Astrocyte of the spinal cord (primary cell): Measurements from ENCODE around the gene PRRC1.
A peak's percentile ranks its signal among the peaks of the same experiment; 100 is the strongest.
"Not testable (repeated sequence)": the region's sequence is repeated elsewhere in the genome, so short reads cannot be mapped to it uniquely, and the experiment has no call there.

Experiments used
- DNase-seq: peaks from one replicate; pipeline ENCODE4 v3.0.0; 2011; ENCODE audit warnings: low read depth, low spot score
- H3K4me3 ChIP-seq: 2 replicates; pipeline ENCODE4 v1.5.1; 2011; ENCODE audit warnings: low read depth, mild to moderate bottlenecking, low read length, moderate library complexity
- CTCF ChIP-seq: IDR thresholded peaks from 2 replicates; pipeline ENCODE4 v1.5.1; 2012; ENCODE audit warnings: low read depth, mild to moderate bottlenecking, low read length, inconsistent platforms
- in situ Hi-C: cut with HindIII; loops from 2 replicates; pipeline ENCODE4 v1.10.0; 2017; ENCODE audit warnings: low sequenced_read_pairs

The PRRC1 gene

GRCh38 chr5:127536687-127537086 lies 19.2 kb downstream of the PRRC1 start:
- DNase-seq, result peak; percentile 21
- H3K4me3 ChIP-seq, result no peak overlapping the region
- TF ChIP-seq CTCF, result peak; percentile 31
- in situ Hi-C loops, result no loop called here

- in situ Hi-C loops, H3K4me3 ChIP-seq, DNase-seq: not testable (repeated sequence)
Measured at GRCh38 chr5:127540553-127540952, 23.1 kb downstream of the PRRC1 start.

- H3K4me3 ChIP-seq, DNase-seq, in situ Hi-C loops: not testable (repeated sequence)
Measured at GRCh38 chr5:127545249-127545648, 27.8 kb downstream of the PRRC1 start.

GRCh38 chr5:127549551-127549950 lies 32.1 kb downstream of the PRRC1 start:
- TF ChIP-seq CTCF, result no peak
- H3K4me3 ChIP-seq, result no peak overlapping the region
- no peak for DNase-seq
- in situ Hi-C loops, result no loop called here

GRCh38 chr5:127550652-127551409 lies 33.4 kb downstream of the PRRC1 start:
- no peak overlapping the region for H3K4me3 ChIP-seq
- no peak for DNase-seq
- no peak for TF ChIP-seq CTCF
- in situ Hi-C loops, result no loop called here

- no peak overlapping the region for H3K4me3 ChIP-seq
- DNase-seq, result no peak
- in situ Hi-C loops, result no loop called here
- no peak for TF ChIP-seq CTCF
Measured at GRCh38 chr5:127551410-127552041, 34.1 kb downstream of the PRRC1 start.

- DNase-seq, result no peak
- no peak for TF ChIP-seq CTCF
- in situ Hi-C loops, result no loop called here
- no peak overlapping the region for H3K4me3 ChIP-seq
Measured at GRCh38 chr5:127555826-127556225, 38.4 kb downstream of the PRRC1 start.
